Measurements from ENCODE around the gene EML4. TPM values are rescaled to one million over a fixed set of nuclear protein-coding genes. Genes with fewer than 3 reads are reported as not detected.

EML4 gene
- total and polyA plus RNA-seq, 2 of the 13 experiments (the other 11 are each of a cell fraction or from before 2014, with no cell fraction given), result 243 to 476 TPM

DNA sequence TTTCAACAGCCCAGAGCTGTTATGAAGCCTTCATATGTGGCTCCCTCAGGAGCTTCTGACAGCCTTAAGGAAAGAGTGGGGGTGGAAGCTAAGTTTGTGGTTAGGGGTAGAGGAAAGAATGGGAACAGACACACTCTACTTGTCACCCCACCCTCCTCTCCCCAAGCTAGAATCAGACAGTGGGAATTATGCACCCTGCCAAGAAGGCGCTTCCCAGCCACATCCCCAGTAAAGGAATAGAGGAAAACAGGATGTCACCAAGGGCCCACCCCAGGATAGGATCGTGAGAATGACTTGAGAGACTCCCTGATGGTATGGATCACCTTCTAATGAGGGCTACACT lies 32.4 kb upstream of the EML4 start (continued):
- peak; percentile 75 for TF ChIP-seq POLR2G (IDR thresholded peaks at IDR 0.05; ENCODE audit: low read depth, low read length)
- TF ChIP-seq, protein P1, sequence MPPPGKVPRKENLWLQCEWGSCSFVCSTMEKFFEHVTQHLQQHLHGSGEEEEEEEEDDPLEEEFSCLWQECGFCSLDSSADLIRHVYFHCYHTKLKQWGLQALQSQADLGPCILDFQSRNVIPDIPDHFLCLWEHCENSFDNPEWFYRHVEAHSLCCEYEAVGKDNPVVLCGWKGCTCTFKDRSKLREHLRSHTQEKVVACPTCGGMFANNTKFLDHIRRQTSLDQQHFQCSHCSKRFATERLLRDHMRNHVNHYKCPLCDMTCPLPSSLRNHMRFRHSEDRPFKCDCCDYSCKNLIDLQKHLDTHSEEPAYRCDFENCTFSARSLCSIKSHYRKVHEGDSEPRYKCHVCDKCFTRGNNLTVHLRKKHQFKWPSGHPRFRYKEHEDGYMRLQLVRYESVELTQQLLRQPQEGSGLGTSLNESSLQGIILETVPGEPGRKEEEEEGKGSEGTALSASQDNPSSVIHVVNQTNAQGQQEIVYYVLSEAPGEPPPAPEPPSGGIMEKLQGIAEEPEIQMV (CRISPR knock-in tag; IDR thresholded peaks at IDR 0.05; ENCODE audit: low read depth), result 0 out of 2 replicates have a peak, but pooled peaks have one; percentile 17

DNA sequence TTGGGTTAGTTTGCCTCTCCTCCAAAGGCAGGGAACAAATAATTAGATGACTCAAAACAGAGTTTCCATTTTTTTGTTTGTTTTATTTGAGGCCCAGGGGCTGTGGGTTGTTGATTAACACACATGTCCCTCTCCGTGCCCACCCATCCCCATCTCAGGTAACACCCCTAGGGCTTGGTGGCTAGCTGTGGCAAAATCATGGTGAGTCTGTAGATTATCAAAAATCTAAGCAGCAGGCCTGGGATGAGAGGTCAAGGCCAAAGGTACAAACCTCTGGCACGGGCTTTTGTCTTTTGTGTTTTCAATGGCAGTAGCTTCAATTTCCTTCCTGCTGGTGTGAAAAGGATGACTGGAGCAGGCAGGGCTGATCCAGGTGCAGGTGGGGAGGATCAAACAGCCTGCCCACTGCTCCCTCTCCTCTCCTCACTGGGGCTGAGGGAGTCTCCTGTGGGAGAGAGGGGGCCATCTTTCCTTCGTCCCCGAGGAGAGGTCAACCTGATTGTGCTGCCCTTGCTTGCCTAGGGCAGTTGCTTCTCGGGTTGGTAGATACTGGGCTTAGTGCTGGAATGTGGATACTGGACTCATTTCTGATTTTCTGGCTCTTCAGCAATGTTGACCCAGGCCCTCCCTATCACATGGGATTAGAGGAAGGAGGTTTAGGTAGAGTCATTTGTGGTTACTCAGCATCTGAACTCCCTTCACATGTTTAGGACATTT lies 31.9 kb upstream of the EML4 start:
- Histone ChIP-seq H2AFZ (ENCODE audit: low read length) (no peak overlapping the region), H3K27ac (ENCODE audit: extremely low read length, insufficient read depth, low read length) (peak overlapping the region; percentile 86), H3K4me1 (ENCODE audit: insufficient read depth, low read length) (peaks cover 100% of the 10 kb centered on the region), H3K36me3 (replicated peaks in 1 of 2; ENCODE audit: control insufficient read depth in 1 of 2, insufficient read depth in 2 of 2, low read length in 2 of 2) (no peaks in the 10 kb centered on the region), H3K4me3 (replicated peaks in 1 of 3; ENCODE audit: insufficient read depth in 1 of 3, low read depth in 2 of 3, low read length in 3 of 3) (peak overlapping the region in 2 of 3 experiments; percentile 7 to 60; a peak in 3 of 6 replicates), H3K9ac (ENCODE audit: insufficient read depth, low read depth, low read length) (peak overlapping the region; percentile 61), H3K79me2 (ENCODE audit: insufficient read depth, low read length) (peaks cover 55% of the 10 kb centered on the region), H3K9me3 (ENCODE audit: low read length) (no peaks in the 10 kb centered on the region), H3K4me2 (ENCODE audit: low read depth, low read length) (peak overlapping the region; percentile 80), H4K20me1 (ENCODE audit: insufficient read depth, low read length) (no peaks in the 10 kb centered on the region), H3K27me3 (ENCODE audit: control insufficient read depth in 1 of 2, insufficient read depth in 2 of 2, low read length in 2 of 2) (no peaks in the 10 kb centered on the region; a peak in 1 of 5 replicates)
- in situ Hi-C loops (cut with HindIII; ENCODE audit: extremely low pct_ligation_motif_present, low pct_unique_long_range_greater_than_20kb), result no loop called here
- BruUV-seq (replicated peaks), result TSS peak; percentile 38
- intact Hi-C loops (cut with micrococcal nuclease; ENCODE audit: unreplicated experiment), result loop anchor here (2.0 to 5.0 kb wide), 5 partner anchors 18 to 90 kb away; partner anchors contain the start of gene PKDCC
- DNase-seq (ENCODE audit: low spot score) (peak; percentile 90), FAIRE-seq (peak; percentile 12), ATAC-seq (peak; percentile 32)
- CTCF ChIA-PET (ENCODE audit: low intra/inter-chr PET ratio, low total read pairs), result no interaction called here
- WGBS (ENCODE audit: low lambda C conversion rate), result 4% methylated on average over 5 of the region's 5 CpGs
- POLR2A ChIA-PET, result interaction anchor here (0.5 to 6.5 kb wide), 25 partner anchors 9 to 107 kb away, joined by 3 to 110 read pairs (median 8); partner anchors contain the start of gene EML4
- TF ChIP-seq NFE2 (CRISPR knock-in tag; IDR thresholded peaks at IDR 0.05) (no peak), ZNF121 (CRISPR knock-in tag; IDR thresholded peaks at IDR 0.05) (peak; percentile 59; the same call in 1 of the 2 replicates), NR2F2 (IDR thresholded peaks at IDR 0.05; ENCODE audit: borderline replicate concordance, low read depth) (peak; percentile 94), MAFG (CRISPR knock-in tag; IDR thresholded peaks at IDR 0.05) (no peak), KDM1A (CRISPR knock-in tag; IDR thresholded peaks at IDR 0.05) (peak; percentile 77; the same call in 1 of the 2 replicates), PAX8 (CRISPR knock-in tag; IDR thresholded peaks at IDR 0.05; ENCODE audit: borderline replicate concordance) (no peak), ZFYVE20 (CRISPR knock-in tag; IDR thresholded peaks at IDR 0.05; ENCODE audit: borderline replicate concordance, low read depth) (no peak), AHR (CRISPR knock-in tag; IDR thresholded peaks at IDR 0.05) (peak; percentile 74; the same call in 1 of the 2 replicates), CENPT (CRISPR knock-in tag; IDR thresholded peaks at IDR 0.05; ENCODE audit: low read depth) (no peak), NCOA5 (CRISPR knock-in tag; IDR thresholded peaks at IDR 0.05) (no peak), BRCA1 (CRISPR knock-in tag; IDR thresholded peaks at IDR 0.05) (0 out of 2 replicates have a peak, but pooled peaks have one; percentile 57), ZNF720 (CRISPR knock-in tag; IDR thresholded peaks at IDR 0.05) (0 out of 2 replicates have a peak, but pooled peaks have one; percentile 35)
- TF ChIP-seq, protein P2, sequence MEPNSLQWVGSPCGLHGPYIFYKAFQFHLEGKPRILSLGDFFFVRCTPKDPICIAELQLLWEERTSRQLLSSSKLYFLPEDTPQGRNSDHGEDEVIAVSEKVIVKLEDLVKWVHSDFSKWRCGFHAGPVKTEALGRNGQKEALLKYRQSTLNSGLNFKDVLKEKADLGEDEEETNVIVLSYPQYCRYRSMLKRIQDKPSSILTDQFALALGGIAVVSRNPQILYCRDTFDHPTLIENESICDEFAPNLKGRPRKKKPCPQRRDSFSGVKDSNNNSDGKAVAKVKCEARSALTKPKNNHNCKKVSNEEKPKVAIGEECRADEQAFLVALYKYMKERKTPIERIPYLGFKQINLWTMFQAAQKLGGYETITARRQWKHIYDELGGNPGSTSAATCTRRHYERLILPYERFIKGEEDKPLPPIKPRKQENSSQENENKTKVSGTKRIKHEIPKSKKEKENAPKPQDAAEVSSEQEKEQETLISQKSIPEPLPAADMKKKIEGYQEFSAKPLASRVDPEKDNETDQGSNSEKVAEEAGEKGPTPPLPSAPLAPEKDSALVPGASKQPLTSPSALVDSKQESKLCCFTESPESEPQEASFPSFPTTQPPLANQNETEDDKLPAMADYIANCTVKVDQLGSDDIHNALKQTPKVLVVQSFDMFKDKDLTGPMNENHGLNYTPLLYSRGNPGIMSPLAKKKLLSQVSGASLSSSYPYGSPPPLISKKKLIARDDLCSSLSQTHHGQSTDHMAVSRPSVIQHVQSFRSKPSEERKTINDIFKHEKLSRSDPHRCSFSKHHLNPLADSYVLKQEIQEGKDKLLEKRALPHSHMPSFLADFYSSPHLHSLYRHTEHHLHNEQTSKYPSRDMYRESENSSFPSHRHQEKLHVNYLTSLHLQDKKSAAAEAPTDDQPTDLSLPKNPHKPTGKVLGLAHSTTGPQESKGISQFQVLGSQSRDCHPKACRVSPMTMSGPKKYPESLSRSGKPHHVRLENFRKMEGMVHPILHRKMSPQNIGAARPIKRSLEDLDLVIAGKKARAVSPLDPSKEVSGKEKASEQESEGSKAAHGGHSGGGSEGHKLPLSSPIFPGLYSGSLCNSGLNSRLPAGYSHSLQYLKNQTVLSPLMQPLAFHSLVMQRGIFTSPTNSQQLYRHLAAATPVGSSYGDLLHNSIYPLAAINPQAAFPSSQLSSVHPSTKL (CRISPR knock-in tag; IDR thresholded peaks at IDR 0.05), result peak; percentile 95
- TF ChIP-seq, protein P3, sequence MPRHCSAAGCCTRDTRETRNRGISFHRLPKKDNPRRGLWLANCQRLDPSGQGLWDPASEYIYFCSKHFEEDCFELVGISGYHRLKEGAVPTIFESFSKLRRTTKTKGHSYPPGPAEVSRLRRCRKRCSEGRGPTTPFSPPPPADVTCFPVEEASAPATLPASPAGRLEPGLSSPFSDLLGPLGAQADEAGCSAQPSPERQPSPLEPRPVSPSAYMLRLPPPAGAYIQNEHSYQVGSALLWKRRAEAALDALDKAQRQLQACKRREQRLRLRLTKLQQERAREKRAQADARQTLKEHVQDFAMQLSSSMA (CRISPR knock-in tag; IDR thresholded peaks at IDR 0.05), result no peak

Data from HepG2 (cell line).